Activated naive CD8-positive, alpha-beta T cell treated with anti-CD3 and anti-CD28 coated beads for 36 hours (primary cell): ENCODE measurements around the gene ELFN1. TPM values are rescaled to one million over a fixed set of nuclear protein-coding genes. Genes with fewer than 3 reads are reported as not detected.
"Not testable (repeated sequence)": the region's sequence is repeated elsewhere in the genome, so short reads cannot be mapped to it uniquely, and the experiment has no call there.

ENCODE experiments used
- DNase-seq: peaks from one replicate; pipeline ENCODE4 v3.0.0; 2021
- H3K27ac Mint-ChIP-seq: one replicate; pipeline ENCODE4 v1.8.0; 2022; ENCODE audit warnings: mild to moderate bottlenecking, moderate library complexity, mixed read lengths
- H3K27me3 Mint-ChIP-seq: one replicate; pipeline ENCODE4 v1.8.0; 2022; ENCODE audit warnings: mild to moderate bottlenecking, mixed read lengths
- H3K36me3 Mint-ChIP-seq: one replicate; pipeline ENCODE4 v1.8.0; 2021; ENCODE audit warnings: mild to moderate bottlenecking, mixed read lengths
- H3K4me1 Mint-ChIP-seq: one replicate; pipeline ENCODE4 v1.8.0; 2021; ENCODE audit warnings: mixed read lengths
- H3K4me3 Mint-ChIP-seq: one replicate; pipeline ENCODE4 v1.8.0; 2022; ENCODE audit warnings: mild to moderate bottlenecking, moderate library complexity, mixed read lengths
- H3K9me3 Mint-ChIP-seq: one replicate; pipeline ENCODE4 v1.8.0; 2022; ENCODE audit warnings: mixed read lengths
- total RNA-seq, 2 experiments: library from RNA; stranded (reverse); gene quantifications; one replicate each; pipeline ENCODE4 v1.2.3, GENCODE V29; 2021

ELFN1 gene
- total RNA-seq, 2 experiments from 2014 or later, result 0.14 to 0.19 TPM

GRCh38 chr7:1755783-1756625 lies 85.9 kb downstream of the ELFN1 start:
- DNase-seq, result no peak
- H3K27me3 Mint-ChIP-seq, result peaks cover 8% of the 10 kb centered on the region
- H3K36me3 Mint-ChIP-seq, result no peaks in the 10 kb centered on the region

GRCh38 chr7:1757601-1758000 lies 87.5 kb downstream of the ELFN1 start:
- no peaks in the 10 kb centered on the region for H3K36me3 Mint-ChIP-seq
- H3K27ac Mint-ChIP-seq, result no peak overlapping the region
- H3K9me3 Mint-ChIP-seq, result peaks cover 3% of the 10 kb centered on the region
- H3K4me3 Mint-ChIP-seq, result no peak overlapping the region
- DNase-seq, result no peak
- H3K27me3 Mint-ChIP-seq, result peaks cover 8% of the 10 kb centered on the region
- H3K4me1 Mint-ChIP-seq, result peaks cover 4% of the 10 kb centered on the region

More at GRCh38 chr7:1755783-1756625, 85.9 kb downstream of the ELFN1 start:
- Mint-ChIP-seq H3K4me3 (no peak overlapping the region), H3K27ac (no peak overlapping the region), H3K9me3 (no peaks in the 10 kb centered on the region), H3K4me1 (peaks cover 4% of the 10 kb centered on the region)

- peak; percentile 40 for DNase-seq
- H3K36me3 Mint-ChIP-seq, result no peaks in the 10 kb centered on the region
- H3K27ac Mint-ChIP-seq, result no peak overlapping the region
- peaks cover 4% of the 10 kb centered on the region for H3K4me1 Mint-ChIP-seq
- H3K9me3 Mint-ChIP-seq, result peaks cover 3% of the 10 kb centered on the region
- H3K27me3 Mint-ChIP-seq, result peaks cover 8% of the 10 kb centered on the region
- no peak overlapping the region for H3K4me3 Mint-ChIP-seq
These were observed 88.2 kb downstream of the ELFN1 start for GRCh38 chr7:1758028-1758858.

DNA sequence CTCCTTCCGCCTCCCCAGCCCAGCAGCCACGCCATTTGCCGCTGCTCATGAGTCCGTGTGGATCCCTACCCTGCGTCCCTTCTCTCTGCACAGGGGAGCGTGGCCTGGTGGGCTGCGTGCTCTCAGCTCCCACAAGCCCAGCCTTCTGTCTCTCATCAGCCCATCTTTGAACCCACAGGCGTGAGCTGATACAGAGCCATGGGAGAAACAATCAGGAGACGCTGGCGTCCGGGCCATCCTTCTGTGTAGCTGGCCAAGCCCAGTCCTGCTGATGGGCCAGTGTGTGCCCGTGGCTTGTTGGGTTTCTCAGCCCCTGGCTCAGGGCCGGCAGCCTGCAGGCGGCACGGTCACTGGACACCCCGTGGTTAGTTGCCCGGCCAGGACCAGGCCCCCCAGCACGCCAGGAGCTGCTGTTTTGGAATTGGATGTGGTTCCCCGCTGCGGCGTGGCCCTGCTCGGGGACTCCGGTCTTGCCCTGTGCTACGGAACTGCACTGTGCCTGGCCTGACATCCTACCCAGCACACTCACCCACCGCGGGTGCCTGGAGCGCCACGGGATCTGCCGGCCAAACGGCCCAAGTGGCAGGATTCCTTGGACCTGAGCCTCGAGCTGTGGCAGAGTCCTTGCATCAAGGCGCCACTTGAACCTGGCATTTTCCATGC lies 88.9 kb downstream of the ELFN1 start:
- Mint-ChIP-seq H3K4me1 (peaks cover 4% of the 10 kb centered on the region), H3K27me3 (peaks cover 8% of the 10 kb centered on the region), H3K9me3 (peaks cover 3% of the 10 kb centered on the region), H3K4me3 (no peak overlapping the region), H3K27ac (no peak overlapping the region), H3K36me3 (no peaks in the 10 kb centered on the region)
- no peak for DNase-seq

GRCh38 chr7:1761097-1761496 lies 91.0 kb downstream of the ELFN1 start:
- no peaks in the 10 kb centered on the region for H3K36me3 Mint-ChIP-seq
- peaks cover 3% of the 10 kb centered on the region for H3K9me3 Mint-ChIP-seq
- no peak for DNase-seq
- H3K4me1 Mint-ChIP-seq, result no peaks in the 10 kb centered on the region
- H3K27me3 Mint-ChIP-seq, result peaks cover 7% of the 10 kb centered on the region
- no peak overlapping the region for H3K4me3 Mint-ChIP-seq
- no peak overlapping the region for H3K27ac Mint-ChIP-seq

DNA sequence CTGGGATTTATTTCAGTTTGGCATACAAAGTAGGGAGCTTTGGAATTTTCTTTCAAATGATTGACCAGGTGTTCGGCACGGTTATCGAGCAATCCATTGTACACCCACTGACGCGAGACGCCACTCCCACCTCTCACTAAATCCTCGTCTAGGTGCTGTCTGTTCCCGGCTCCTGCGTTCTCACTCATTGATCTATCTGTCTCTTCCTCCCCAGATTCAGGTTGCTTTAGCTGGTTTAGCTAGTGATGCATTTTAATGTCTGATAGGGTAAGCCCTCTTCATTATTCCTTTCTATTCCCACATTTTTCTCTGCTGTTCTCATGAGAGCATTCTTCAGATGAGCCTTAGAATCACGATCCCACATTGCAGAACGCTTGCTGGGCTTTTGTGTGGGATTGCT lies 91.7 kb downstream of the ELFN1 start:
- no peaks in the 10 kb centered on the region for H3K36me3 Mint-ChIP-seq
- no peak for DNase-seq
- no peak overlapping the region for H3K4me3 Mint-ChIP-seq
- peaks cover 5% of the 10 kb centered on the region for H3K27me3 Mint-ChIP-seq
- H3K4me1 Mint-ChIP-seq, result no peaks in the 10 kb centered on the region
- no peak overlapping the region for H3K27ac Mint-ChIP-seq
- H3K9me3 Mint-ChIP-seq, result peaks cover 3% of the 10 kb centered on the region

GRCh38 chr7:1762238-1762945 lies 92.3 kb downstream of the ELFN1 start:
- Mint-ChIP-seq H3K4me1 (no peaks in the 10 kb centered on the region), H3K4me3 (no peak overlapping the region)

DNA sequence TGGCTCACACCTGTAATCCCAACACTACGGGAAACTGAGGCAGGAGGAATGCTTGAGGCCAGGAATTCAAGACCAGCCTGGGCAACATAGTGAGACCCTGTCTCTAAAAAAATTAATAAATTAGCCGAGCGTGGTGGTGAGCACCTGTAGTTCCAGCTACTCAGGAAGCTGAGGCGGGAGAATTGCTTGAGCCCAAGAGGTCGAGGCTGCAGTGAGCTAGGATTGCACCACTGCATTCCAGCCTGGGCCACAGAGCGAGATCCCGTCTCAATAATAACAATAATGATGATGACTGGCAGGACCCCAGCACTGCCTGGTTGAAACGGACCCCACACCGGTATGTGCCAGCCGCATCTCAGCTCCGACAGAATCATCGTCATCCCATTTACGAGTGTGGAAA lies 93.0 kb downstream of the ELFN1 start:
- no peak overlapping the region for H3K27ac Mint-ChIP-seq
- no peak overlapping the region for H3K4me3 Mint-ChIP-seq
- DNase-seq, result no peak
- no peaks in the 10 kb centered on the region for H3K36me3 Mint-ChIP-seq
- H3K4me1 Mint-ChIP-seq, result no peaks in the 10 kb centered on the region
- peaks cover 3% of the 10 kb centered on the region for H3K9me3 Mint-ChIP-seq
- H3K27me3 Mint-ChIP-seq, result peaks cover 3% of the 10 kb centered on the region

More at GRCh38 chr7:1762238-1762945, 92.3 kb downstream of the ELFN1 start:
- no peaks in the 10 kb centered on the region for H3K36me3 Mint-ChIP-seq
- no peak for DNase-seq
- peaks cover 5% of the 10 kb centered on the region for H3K27me3 Mint-ChIP-seq
- peaks cover 3% of the 10 kb centered on the region for H3K9me3 Mint-ChIP-seq
- no peak overlapping the region for H3K27ac Mint-ChIP-seq

GRCh38 chr7:1763911-1764310 lies 93.8 kb downstream of the ELFN1 start:
- H3K27ac Mint-ChIP-seq, H3K9me3 Mint-ChIP-seq, H3K4me3 Mint-ChIP-seq, H3K36me3 Mint-ChIP-seq, DNase-seq, H3K4me1 Mint-ChIP-seq, H3K27me3 Mint-ChIP-seq: not testable (repeated sequence)

- no peak overlapping the region for H3K27ac Mint-ChIP-seq
- peaks cover 3% of the 10 kb centered on the region for H3K9me3 Mint-ChIP-seq
- H3K4me3 Mint-ChIP-seq, result no peak overlapping the region
- no peak for DNase-seq
- no peaks in the 10 kb centered on the region for H3K27me3 Mint-ChIP-seq
- no peaks in the 10 kb centered on the region for H3K36me3 Mint-ChIP-seq
- no peaks in the 10 kb centered on the region for H3K4me1 Mint-ChIP-seq
These were observed 95.3 kb downstream of the ELFN1 start for GRCh38 chr7:1765336-1765735.

- no peaks in the 10 kb centered on the region for H3K36me3 Mint-ChIP-seq
- no peaks in the 10 kb centered on the region for H3K4me1 Mint-ChIP-seq
- no peak overlapping the region for H3K27ac Mint-ChIP-seq
- H3K27me3 Mint-ChIP-seq, result no peaks in the 10 kb centered on the region
- no peak for DNase-seq
- H3K9me3 Mint-ChIP-seq, result no peaks in the 10 kb centered on the region
- H3K4me3 Mint-ChIP-seq, result no peak overlapping the region
These were observed 97.4 kb downstream of the ELFN1 start for GRCh38 chr7:1767524-1767923.

DNA sequence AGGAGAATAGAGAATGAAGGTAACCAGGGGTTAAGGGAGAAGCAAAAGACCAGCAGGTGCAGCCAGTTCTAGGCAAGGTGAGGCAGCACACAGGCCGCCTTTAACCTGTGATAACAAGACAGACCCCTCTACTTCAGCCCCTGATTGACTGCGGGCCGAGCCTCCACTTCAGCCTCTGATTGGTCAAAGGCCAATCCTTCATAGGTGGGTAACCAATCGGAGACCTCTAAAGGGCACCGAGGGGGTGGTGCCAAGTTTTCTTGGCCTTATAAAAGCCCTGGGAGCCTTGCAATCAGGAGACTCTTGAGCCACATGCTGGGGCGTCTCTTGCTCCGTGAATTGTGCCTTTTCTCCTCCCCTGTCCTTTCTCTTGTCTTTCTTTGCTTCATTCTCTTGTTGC lies 98.8 kb downstream of the ELFN1 start:
- no peaks in the 10 kb centered on the region for H3K27me3 Mint-ChIP-seq
- H3K27ac Mint-ChIP-seq, result no peak overlapping the region
- DNase-seq, result no peak
- H3K4me3 Mint-ChIP-seq, result no peak overlapping the region
- no peaks in the 10 kb centered on the region for H3K36me3 Mint-ChIP-seq
- H3K9me3 Mint-ChIP-seq, result peaks cover 7% of the 10 kb centered on the region
- H3K4me1 Mint-ChIP-seq, result no peaks in the 10 kb centered on the region

DNA sequence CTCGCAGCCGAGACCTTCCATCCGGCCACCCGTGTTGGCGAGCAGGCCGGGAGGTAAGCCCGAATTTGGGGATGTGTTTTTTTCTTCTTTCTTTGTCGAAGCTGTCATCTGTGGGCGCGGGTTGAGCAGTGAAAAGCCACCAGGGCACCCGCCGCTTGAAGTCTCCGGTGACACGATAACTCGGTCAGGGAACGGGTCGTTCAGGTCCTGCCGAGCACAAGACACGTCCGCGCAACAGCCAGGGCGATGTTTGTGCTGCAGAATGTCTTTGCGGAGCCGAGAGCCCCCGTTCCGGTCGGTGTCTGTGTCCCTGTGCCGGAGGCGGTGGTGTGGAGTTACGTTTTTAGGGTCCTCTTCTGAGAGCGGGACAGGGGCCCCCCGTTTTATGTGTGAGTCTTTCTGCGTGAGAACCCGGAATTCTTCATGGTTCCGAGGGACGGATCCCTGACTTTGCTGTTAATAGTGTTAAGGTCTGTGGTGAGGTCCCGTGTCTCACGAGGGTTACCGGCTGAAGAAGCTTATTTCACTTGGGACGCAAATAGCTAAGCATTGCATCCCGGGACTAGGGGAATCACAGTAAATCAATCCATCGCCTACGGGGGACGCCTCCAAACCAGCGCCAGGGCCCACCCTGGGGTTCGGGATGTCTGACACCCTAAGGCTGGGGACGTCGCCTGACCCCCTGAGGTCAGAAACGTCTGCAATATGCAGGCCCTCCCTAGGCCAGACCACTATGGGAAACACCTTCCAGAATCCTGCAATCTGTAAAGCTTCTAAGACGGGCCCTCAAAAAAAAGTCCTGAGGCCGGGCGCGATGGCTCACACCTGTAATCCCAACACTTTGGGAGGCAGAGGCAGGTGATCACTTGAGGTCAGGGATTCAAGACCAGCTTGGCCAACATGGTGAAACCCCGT lies 99.5 kb downstream of the ELFN1 start:
- no peak for DNase-seq
- Mint-ChIP-seq H3K4me1 (no peaks in the 10 kb centered on the region), H3K27ac (no peak overlapping the region), H3K4me3 (no peak overlapping the region), H3K9me3 (peaks cover 9% of the 10 kb centered on the region), H3K36me3 (no peaks in the 10 kb centered on the region), H3K27me3 (no peaks in the 10 kb centered on the region)

DNA sequence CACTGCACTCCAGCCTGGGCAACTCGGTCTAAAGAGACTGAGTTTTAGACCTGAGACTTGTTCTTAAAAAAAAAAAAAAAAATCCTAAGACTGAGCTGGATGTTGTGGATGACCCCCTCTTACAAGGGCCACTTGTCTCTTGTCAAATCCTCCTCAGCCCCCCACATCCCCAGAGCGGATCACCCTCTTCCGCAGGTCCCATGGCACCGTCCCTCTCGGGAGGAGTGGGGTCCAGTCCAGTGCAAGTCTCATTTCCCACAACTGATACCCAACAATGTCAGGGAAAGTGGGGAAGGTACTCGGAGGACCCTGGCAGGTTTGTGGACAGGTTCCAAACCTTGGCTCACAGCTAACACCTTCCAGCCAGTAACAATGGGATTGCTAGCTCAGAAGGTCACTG lies 100.3 kb downstream of the ELFN1 start:
- no peaks in the 10 kb centered on the region for H3K4me1 Mint-ChIP-seq
- no peaks in the 10 kb centered on the region for H3K27me3 Mint-ChIP-seq
- no peak for DNase-seq
- no peak overlapping the region for H3K4me3 Mint-ChIP-seq
- H3K9me3 Mint-ChIP-seq, result peaks cover 12% of the 10 kb centered on the region
- H3K36me3 Mint-ChIP-seq, result no peaks in the 10 kb centered on the region
- no peak overlapping the region for H3K27ac Mint-ChIP-seq
